ENCODE results near the gene RASA3.
A peak's percentile ranks its signal among the peaks of the same experiment; 100 is the strongest.

The RASA3 gene

DNA sequence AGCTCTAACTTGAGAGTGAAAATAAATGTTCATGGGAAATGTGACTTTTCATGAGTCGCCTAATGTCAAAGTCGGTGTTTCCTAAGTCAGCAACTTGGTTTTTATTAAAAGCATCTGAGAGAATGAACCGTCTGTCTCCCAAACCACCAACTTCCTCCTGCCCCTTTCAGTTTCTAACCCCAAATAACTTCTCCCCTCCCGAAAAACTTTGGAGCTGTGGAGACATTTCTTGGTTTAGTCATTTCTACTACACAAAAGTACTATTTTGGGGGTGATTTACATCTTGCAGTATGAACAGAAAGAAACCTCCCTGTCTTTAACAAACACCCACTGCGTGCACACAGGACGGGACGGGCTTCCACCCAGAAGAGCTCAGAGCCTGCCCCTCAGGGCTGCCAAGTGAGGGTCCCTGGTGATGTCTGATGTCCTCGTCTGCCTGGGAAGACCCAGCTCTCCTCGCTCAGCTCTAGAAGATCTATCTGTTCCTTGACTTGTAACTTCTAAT is 65.0 kb downstream of the RASA3 start:
- DNase-seq (ENCODE audit: low read depth) = no peak

DNA sequence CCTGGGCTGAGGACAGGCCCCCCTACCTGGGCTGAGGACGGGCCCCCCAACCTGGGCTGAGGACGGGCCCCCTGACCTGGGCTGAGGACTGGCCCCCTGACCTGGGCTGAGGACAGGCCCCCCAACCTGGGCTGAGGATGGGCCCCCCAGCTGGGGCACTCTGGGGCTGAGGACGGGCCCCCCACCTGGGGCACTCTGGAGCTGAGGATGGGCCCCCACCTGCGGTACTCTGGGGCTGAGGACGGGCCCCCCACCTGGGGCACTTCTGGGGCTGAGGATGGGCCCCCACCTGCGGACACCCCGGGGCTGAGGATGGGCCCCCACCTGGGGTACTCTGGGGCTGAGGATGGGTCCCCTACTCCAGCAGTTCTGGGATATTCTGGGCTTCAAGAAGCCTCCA is 65.5 kb downstream of the RASA3 start:
- no peak for DNase-seq (ENCODE audit: low read depth)

DNA sequence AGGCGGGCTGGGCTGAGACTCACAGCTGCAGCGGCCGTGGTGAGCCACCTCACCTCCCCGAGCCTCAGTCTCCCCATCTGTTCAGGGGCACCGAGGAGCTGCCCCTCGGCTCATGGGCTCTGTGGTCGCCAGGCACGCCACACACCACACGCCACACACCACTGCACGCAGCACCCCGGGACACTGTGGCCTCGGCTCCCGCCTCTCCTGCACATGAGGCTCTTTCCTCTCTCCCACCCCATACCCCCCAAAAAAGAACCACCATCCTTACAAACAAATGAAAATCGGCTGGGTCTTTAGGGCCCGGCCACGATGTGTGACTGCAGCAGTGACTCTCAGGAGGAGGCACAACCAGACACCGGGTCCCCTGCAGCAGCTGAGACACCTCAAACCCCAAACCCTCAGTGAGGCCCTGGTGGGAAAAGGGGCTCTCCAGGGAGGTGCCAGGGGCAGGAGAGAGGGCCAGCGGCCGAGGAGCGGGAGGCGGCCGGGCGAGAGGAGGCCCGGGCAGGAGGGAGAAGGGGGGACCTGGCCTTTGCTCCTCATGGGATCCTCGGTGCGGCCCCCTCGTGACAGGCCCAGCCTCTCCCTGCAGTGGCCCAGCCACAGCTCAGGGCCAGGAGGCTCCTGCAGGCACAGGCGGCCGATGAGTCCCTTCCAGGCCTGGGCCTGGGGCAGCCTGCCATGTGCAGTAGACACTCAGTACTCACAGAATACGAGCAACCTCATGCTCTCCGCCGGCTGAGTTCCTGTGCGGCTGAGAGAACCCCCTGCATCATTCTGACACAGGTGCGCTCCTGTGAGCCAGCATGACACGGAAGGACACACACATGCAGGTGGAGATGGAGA is 66.3 kb downstream of the RASA3 start:
- DNase-seq (ENCODE audit: low read depth) = no peak

DNA sequence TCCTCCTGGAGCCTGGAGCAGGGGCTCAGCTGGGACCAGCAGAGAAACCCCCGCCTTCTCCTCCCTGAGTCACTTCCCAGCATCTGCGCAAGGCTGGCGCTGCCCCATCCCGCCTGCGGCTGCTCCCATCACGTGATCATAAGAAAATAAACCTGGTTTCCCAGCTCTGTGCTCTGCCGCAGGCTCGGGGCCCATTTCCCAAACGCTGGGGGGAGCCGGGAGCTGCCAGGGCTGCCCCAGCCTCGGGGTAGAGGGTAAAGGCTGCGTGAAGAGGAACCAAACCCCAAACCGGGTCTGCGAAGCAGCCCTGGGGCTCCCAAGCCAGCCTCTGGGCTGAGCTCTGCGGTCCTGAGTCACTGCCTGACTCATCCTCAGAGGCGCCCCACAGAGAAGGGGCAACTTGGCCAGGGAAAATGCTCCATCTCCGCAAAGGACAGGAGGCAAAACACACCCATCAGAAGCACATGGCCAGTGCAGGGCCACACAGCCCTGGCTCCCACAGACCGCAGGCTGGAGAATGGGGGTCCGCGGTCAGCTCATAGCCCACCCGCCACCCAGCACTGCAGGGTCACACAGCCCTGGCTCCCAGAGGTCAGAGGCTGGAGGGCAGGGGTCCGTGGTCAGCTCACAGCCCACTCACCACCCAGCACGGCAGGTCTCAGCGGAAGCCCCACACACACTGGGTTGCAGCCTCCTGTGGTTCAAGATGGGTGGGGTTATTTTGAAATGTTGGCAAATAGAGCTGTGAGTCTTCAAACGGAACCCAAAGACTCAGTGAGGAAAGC is 67.1 kb downstream of the RASA3 start:
- DNase-seq (ENCODE audit: low read depth) = peak; percentile 97

DNA sequence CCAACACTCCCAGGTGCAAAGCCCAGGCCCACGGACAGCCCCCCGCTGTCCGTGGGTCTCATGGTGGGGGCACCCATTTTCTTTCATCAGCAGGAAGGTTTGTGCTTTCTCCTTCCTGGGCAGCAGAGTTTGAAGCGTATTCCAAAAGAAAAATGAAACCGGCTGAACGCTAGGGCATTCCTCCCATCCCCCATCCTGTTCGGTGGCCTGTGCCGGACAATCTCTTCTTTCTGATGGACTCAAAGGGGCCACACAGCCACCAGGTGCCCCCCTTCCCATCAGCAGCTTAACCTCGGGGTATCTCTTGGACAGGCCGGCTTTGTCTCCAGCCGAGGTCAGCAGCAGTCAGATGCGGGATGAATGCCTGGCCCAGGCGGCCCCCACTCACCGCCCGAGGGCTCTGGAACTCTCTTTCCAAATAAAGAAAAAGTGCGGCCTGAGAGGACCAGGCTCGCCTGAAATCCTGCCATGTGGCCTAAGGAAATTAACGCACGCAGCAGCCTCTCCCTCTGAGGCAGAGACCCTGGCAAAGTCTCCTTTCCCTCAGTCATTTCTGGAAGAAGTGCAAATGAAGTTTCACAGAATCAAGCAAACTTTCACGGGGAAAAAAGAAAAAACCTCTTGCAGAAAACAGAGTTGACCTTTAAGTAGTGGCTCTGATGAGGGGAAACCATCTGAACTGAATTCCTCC is 67.8 kb downstream of the RASA3 start:
- peak; percentile 35 for DNase-seq (ENCODE audit: low read depth)

DNA sequence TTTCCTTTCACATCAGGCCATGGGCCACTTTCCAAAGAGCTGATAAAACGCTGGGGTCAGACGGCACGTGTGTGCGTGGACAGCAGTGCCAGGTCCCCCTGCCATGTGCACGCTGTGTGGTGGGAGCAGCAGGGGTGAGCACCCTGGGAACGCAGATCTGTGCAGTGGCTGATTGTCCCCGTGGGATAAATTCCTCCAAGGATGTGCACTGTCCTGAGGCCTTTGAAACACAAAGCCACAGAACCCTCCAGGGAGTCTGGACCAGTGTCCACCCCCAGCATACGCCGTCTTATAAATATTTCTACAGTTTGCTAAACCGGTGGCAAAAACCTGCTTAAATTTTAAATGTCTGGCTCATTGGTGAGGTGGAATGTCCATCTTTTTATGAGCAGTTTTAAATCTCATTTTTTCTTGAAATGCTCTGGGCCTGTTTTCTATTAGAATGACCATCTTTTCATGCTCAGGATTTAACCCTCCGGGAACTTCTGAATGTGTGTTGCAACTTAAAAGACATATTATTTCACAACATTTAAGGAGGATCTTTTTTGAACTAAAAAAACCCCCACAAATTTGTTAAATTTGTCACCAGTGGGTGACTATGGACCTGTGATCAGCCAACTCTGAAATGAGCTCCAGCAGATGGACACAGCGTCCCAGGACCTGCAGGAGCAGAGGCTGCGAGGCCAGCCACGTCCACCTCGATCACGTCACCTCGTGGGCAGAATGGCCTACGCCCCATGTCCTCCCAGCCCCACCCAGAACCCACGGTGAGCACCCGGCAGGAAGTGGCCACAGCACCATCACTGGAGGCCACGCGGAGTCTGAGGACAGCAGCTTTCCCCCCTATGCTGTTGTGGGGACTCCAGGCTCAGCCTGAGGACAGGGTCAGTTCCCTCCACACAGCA is 68.6 kb downstream of the RASA3 start:
- DNase-seq (ENCODE audit: low read depth) = peak; percentile 71

DNA sequence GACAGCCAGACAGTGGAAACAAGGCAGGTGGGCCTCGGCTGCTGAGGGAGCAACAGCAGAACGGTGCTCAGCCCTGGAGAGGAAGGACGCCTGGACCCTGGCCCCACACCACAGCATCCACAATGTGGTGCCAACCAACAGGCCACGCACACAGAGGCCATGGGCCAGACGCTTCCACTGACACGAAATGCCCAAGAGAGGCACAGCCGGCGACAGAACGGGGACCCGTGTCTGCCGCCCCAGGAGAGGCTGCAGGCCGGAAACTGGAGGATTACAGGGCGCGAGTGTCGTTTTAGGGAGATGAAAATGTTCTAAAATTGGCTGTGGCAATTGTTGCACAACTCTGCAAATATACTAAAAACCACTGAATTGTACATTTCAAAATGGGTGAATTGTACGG is 69.7 kb downstream of the RASA3 start:
- DNase-seq (ENCODE audit: low read depth) = peak; percentile 23

DNA sequence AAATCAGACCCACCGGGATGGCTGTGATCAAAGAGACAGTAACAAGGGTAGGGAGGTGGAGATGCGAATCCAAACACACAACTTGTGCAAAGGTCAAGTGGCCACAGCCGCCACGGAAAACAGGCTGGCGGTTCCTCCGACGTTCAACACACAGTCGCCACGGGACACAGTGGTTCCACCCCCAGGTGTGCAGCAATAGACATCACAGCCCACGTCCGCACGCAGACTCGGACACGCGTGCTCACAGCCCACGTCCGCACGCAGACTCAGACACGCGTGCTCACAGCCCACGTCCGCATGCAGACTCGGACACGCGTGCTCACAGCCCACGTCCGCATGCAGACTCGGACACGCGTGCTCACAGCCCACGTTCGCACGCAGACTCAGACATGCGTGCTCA is 70.1 kb downstream of the RASA3 start:
- no peak for DNase-seq (ENCODE audit: low read depth)

DNA sequence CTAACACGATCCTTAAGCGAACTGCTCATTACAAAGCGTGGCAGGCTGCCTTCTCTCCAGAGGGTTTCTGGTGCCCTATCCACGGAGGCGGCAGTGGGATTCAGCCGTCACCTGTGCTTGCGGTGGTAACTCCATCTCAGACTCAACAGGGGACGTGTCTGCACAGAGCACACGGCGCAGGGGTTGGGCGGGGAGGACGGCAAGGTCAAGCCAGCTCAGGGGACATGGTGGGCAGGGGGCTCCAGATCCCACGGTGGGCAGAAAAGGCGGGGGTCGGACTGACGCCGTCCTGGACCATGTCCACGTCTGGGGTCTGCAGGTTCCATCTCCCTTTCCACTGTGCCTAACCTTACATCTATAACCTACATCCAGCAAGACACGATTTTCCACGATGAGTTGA is 70.7 kb downstream of the RASA3 start:
- DNase-seq (ENCODE audit: low read depth) = no peak

DNA sequence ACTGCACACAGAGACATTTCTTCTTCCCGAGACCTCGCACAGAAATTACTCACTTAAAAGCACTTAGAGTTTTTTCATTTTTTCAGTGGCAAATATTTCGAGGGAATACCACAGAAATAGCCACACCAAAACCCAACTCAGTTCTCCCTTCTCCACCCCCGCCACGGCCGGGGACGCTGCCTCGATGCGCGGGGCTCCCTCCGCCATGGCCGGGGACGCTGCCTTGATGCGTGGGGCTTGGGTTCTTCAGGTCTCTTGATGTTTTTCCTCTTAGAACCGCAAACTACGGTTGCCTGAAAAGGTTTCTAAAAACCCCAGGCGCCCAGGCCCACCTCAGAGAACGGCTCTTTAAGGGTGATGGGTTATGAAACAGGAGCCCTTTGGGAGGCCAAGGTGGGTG is 71.4 kb downstream of the RASA3 start:
- DNase-seq (ENCODE audit: low read depth) = no peak

DNA sequence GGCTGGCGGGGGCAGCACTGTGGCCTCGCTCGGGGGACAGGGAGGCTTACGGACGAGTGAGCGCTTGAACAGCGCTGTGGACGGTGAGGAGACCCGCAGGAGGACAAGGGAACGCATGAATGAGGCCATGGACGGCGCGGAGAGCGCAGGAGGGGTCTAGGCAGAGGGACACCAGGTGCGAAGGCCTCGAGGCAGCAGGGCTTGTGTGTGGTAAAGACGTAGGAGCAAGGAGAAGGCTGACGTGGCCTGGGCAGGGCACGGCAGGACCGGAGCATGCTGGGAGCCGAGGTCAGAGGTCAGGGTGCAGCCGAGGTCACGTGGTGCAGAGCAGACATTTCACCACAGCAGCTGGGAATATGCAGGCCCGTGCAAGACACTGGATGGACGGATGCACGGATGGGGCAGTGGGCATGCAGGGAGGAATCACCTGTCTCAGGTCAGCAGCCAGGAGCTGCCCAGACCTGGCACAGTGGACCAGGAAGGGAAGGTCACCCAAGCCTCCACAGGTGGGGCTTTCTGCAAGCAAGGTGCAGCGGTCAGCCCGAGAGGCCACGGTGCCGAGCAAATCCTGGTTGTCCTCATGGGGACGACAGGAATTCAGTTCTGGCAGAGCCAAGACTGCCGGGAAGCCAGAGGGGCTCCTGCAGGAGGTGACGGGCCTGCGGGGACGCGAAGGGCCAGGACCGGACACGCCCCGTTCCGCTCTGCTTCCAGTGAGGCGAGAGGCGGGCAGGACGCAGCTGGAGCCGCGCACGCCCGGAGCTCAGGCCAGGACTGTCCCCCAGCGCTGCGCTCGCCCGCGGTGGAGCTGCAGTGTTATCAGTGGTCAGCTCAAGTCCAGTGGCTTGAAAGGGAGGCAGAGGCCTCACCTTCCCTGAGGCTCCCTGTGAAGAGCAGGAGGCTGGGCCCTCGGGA is 72.2 kb downstream of the RASA3 start:
- DNase-seq (ENCODE audit: low read depth) = no peak

DNA sequence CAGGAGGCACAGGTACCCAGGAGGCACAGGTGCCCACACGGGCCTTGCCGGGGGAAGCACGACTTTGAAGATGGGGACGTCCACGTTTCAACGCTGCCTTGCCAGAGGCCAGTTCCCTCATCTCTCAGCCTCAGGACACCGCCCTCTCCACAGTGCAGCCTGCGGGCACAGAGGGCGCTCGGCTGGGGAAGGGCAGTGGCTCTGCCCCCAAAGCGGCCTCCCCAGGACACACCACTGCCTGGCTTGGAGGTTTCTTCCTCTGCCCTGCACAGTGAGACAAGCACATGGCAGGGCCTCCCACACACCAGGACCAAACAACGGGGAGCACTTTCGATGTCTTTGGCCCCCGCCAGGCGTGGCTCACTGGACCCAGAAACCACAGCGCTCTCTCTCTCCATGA is 73.0 kb downstream of the RASA3 start:
- DNase-seq (ENCODE audit: low read depth) = no peak

DNA sequence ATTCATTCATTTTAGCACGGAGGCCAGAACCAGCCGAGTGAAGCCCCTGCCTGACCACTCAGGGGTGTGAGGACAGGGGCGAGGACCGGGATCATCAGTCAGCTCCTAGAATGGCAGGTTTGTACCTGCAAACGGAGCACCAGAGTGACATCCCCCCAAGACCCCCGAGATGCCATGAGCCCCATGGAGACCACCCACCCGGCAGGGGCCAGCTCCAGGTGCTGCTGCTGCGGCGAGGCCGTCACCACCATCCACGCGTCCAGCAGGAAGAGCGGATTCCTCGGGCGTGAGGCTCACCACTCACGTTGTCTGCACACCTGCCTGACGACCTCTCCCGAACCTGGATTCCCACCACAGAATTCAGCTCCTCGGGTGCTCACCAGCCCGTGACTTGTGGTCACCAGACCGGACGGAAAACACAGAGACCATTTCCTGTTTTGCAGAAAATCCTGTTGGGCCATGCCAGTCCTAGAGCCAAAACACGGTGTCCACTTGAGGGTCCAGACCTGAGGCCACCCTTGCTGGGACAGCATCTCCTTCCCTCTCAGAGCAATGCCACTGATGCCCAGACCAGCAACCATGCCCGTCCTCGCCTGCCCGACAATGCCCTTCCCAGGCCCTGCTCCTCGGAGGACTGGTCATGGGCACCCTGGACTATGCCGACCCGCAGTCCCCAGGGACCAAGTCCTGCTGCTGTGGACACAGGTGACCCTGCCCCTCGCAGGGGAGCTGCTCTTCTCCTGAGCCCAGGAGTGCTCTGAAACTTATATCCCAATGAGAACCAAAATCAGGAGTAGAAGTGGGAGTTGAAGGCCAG is 74.2 kb downstream of the RASA3 start:
- DNase-seq (ENCODE audit: low read depth) = no peak

DNA sequence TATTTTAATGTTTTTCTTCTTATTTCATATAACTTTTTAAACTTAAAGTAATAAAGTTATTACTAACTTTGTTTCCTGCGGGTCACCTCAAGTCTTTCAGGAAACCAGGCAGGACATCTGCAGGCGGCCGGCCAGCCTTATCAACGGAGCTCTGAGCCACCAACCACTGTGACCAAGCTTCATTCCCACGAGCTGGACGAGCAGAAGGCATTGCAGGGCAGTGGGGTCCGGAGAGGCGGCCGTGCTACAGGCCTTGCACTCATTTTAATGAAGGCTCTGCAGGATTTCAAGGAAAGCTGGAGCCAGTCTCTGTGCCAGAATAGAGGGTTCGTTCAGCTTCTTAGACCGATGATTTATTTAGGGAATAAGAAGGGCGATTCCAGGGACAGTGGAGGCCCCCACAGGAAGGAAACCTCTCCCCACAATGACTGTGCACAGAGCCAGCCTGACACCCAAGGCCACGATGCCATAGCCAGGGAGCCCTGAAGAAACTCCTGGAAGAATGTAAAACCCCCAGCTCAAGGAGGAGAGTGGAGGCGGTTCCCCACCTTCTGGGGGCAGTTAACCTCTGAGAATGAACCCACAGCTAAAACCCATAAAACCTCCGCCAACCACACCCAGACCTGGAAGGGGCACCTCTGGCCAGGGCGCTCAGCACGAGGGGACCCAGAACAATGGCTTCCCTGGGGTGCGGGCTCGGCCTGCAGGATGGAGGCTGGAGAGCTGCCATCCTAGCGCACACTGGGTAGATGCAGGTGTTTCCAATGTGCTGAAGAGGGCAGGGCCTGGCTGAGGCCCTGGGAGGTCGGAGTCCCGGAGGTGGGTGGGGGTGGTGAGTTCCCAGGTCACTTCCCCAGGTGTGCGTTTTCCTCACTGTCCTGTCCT is 75.0 kb downstream of the RASA3 start:
- DNase-seq (ENCODE audit: low read depth) = no peak

DNA sequence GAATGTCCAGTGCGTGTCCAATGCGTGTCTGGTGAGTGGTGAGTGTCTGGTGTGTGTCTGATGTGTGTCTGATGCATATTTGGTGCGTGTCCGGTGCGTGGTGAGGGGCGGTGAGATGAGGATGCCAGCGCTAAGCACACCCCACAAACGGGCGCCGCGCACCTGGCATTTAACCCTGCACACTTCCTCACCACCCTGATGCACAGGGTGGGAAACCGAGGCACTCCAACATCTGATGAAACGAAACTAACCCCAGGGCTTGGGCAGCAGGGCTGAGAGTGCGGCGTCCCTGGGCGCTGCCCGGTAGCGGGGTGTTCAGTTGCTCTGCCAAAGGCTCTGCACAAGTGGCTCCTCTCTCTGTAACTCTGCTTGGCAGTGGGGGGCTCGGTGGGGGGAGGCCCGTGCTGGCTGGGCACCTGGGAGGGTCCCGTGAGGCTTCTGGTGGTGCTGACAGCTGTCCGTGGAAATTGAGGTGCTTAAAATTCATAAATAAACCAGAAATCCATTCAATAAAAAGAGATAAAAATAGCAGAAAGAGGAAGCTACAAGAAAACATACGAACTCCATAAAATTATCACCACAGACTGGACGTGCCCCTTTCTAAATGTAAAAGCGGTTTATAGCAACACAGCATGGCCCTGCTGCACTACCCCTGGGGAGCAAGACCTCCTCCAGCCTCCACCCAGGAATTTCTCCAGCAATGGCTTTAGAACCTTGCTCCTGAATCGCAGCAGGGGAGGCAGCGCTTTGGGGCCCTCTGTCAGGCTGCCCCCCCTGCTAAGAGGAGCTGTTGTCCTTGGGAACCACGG is 76.0 kb downstream of the RASA3 start:
- DNase-seq (ENCODE audit: low read depth) = no peak

DNA sequence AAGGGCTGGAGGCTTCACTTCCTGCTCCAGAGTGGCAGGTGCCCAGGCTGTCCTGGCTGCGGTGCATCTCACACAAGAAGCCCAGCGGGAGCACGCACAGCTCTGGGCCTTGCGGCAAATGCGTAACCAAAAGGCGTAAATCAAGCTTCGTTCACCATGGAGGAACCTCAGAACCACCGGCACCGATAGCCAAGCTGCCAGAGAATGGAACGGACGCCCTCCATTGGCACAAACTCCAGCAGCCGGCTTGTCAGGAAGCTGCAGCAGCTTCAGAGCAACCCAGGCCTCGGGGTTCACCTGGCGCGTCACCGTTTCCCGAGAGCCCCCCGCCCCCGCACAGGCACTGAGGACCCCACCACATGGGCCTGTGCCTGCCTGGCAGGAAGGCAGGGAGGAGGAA is 76.7 kb downstream of the RASA3 start:
- no peak for DNase-seq (ENCODE audit: low read depth)

DNA sequence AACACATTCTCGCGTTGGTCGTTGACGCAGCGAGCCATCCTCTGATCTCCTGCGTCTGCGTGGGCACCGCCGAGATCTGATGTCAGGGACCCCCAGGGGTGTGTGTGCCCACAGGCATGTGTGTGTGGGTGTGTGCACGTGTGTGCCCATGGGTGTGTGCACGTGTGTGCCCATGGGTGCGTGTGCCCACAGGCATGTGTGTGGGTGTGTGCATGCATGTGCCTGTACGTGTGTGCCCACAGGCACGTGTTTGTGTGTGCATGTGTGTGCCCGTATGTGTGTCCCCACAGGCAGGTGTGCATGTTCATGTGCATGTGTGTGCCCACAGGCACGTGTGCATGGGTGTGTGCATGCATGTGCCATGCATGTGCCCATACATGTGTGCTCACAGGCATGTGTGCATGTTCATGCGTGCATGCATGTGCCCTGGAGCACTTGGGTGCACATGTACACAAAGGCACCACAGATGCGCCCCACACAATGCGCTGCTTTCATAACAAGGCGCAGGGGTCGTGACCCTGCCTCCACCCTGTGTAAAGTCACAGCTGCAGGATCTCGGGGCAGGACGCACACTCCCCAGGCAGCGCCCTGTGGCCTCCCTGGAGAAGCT is 77.5 kb downstream of the RASA3 start:
- DNase-seq (ENCODE audit: low read depth) = no peak
